ENCODE measurements around the gene ASTN1.
A peak's percentile ranks its signal among the peaks of the same experiment; 100 is the strongest.

The ASTN1 gene

GRCh38 chr1:177165069-177165439, 542 bp upstream of the ASTN1 start:
- no peaks in the 10 kb centered on the region for H3K9me3 ChIP-seq
- peaks cover 0 to 44% of the 10 kb centered on the region in 2 donors for H3K27me3 ChIP-seq
- H3K36me3 ChIP-seq, result no peaks in the 10 kb centered on the region
- DNase-seq, result no peak
- H3K4me3 ChIP-seq, result no peak overlapping the region
- H3K4me1 ChIP-seq, result peaks cover 0 to 12% (median 11%) of the 10 kb centered on the region in 4 donors
- intact Hi-C loops (cut with DNase I; ENCODE audit: low total_unique reads), result no loop called here
- no peak overlapping the region for H3K27ac ChIP-seq
- TF ChIP-seq, protein P1, sequence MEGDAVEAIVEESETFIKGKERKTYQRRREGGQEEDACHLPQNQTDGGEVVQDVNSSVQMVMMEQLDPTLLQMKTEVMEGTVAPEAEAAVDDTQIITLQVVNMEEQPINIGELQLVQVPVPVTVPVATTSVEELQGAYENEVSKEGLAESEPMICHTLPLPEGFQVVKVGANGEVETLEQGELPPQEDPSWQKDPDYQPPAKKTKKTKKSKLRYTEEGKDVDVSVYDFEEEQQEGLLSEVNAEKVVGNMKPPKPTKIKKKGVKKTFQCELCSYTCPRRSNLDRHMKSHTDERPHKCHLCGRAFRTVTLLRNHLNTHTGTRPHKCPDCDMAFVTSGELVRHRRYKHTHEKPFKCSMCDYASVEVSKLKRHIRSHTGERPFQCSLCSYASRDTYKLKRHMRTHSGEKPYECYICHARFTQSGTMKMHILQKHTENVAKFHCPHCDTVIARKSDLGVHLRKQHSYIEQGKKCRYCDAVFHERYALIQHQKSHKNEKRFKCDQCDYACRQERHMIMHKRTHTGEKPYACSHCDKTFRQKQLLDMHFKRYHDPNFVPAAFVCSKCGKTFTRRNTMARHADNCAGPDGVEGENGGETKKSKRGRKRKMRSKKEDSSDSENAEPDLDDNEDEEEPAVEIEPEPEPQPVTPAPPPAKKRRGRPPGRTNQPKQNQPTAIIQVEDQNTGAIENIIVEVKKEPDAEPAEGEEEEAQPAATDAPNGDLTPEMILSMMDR (IDR thresholded peaks at IDR 0.05), result no peak

GRCh38 chr1:177163844-177164379, 600 bp downstream of the ASTN1 start:
- no peak for DNase-seq
- Histone ChIP-seq H3K4me1 (peaks cover 0 to 12% (median 11%) of the 10 kb centered on the region in 4 donors), H3K9me3 (no peaks in the 10 kb centered on the region), H3K27me3 (peaks cover 0 to 39% of the 10 kb centered on the region in 2 donors), H3K27ac (no peak overlapping the region), H3K36me3 (no peaks in the 10 kb centered on the region), H3K4me3 (peak overlapping the region in 1 of 2 donors; percentile 35)
- TF ChIP-seq, protein P1 (IDR thresholded peaks at IDR 0.05), result no peak
- intact Hi-C loops (cut with DNase I; ENCODE audit: low total_unique reads), result no loop called here

GRCh38 chr1:177162243-177162642, 2.3 kb downstream of the ASTN1 start:
- H3K4me1 ChIP-seq, result peaks cover 0 to 12% (median 11%) of the 10 kb centered on the region in 4 donors
- peaks cover 0 to 29% of the 10 kb centered on the region in 2 donors for H3K27me3 ChIP-seq
- intact Hi-C loops (cut with DNase I; ENCODE audit: low total_unique reads), result no loop called here
- DNase-seq, result no peak
- no peak overlapping the region for H3K27ac ChIP-seq
- no peaks in the 10 kb centered on the region for H3K36me3 ChIP-seq
- no peaks in the 10 kb centered on the region for H3K9me3 ChIP-seq
- TF ChIP-seq, protein P1 (IDR thresholded peaks at IDR 0.05), result no peak
- no peak overlapping the region for H3K4me3 ChIP-seq

DNA sequence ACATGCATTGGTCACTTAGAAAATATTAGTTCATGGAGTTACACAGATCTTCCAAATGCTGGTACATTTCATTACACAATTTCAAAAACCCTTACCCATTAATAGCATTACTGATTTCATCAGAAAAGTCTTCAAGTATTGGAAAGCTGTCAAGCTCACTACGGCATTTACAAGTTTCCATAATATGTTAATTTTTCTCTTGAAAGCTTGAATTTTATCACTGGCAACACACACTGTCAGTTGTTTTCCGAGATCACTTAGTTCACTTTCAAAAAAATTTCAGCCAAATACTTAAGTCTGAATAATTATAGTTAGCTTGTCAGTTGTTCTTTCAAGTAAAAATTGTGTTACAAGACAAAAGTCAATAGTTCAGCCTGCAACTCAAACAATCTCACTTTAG, 18.0 kb downstream of the ASTN1 start:
- no peak overlapping the region for H3K27ac ChIP-seq

DNA sequence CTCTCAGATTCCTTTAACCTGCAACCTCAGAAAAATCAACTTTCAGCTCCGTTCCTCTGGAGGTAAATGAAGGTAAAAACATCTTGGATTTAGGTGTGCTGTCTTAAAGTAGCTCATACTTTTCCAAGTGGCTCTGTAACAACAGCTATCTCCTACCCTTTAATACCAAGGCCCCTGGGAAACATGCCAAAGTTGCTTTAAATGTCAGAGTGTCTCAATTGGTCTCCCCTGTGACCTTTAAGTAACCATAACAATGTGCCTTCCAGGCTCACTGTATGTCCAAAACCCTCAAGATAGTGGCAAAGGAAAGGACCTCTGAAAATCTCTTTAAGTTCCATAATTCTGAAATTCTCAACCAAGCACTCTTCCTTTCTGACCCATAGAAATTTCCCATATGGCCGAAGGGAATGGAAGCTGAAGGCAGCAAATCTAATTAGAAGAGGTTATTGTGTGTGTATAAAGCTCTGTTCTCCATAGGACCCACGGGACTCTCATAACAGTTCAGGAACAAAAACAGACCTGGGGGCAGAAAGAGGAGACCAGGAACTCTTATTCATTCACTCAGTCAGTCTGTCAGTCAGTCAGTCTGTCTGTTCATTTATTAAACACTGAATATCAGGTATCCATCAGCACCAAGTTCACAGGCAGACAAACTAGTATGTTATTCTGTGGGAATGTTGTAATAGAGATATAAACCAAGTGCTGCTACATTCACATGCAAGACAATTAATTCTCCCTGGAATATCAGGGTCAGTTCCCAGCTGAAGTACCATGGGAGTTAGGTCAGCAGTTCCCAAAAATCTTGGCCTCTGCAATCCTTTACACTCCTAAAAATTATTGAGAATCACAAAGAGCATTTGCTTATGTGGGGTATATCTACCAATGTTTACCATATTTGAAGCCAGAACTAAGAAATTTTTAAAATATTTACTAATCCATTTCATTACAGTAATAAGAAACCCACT, 19.1 kb downstream of the ASTN1 start:
- Histone ChIP-seq H3K27me3 (no peaks in the 10 kb centered on the region), H3K9me3 (no peaks in the 10 kb centered on the region), H3K4me3 (no peak overlapping the region), H3K4me1 (no peaks in the 10 kb centered on the region), H3K36me3 (no peaks in the 10 kb centered on the region), H3K27ac (no peak overlapping the region)
- TF ChIP-seq, protein P1 (IDR thresholded peaks at IDR 0.05), result no peak
- intact Hi-C loops (cut with DNase I; ENCODE audit: low total_unique reads), result no loop called here
- no peak for DNase-seq

More for the DNA sequence above, 18.0 kb downstream of the ASTN1 start:
- intact Hi-C loops (cut with DNase I; ENCODE audit: low total_unique reads), result no loop called here
- H3K9me3 ChIP-seq, result no peaks in the 10 kb centered on the region
- DNase-seq, result no peak
- no peaks in the 10 kb centered on the region for H3K4me1 ChIP-seq
- TF ChIP-seq, protein P1 (IDR thresholded peaks at IDR 0.05), result no peak
- H3K36me3 ChIP-seq, result no peaks in the 10 kb centered on the region
- no peak overlapping the region for H3K4me3 ChIP-seq
- no peaks in the 10 kb centered on the region for H3K27me3 ChIP-seq
